ENCODE results near the gene CUBN. TPM values are rescaled to one million over a fixed set of nuclear protein-coding genes. Genes with fewer than 3 reads are reported as not detected.

CUBN gene
- total and polyA plus RNA-seq, 8 donors, result under 0.01 to 16.3 (median 1.2) TPM

DNA sequence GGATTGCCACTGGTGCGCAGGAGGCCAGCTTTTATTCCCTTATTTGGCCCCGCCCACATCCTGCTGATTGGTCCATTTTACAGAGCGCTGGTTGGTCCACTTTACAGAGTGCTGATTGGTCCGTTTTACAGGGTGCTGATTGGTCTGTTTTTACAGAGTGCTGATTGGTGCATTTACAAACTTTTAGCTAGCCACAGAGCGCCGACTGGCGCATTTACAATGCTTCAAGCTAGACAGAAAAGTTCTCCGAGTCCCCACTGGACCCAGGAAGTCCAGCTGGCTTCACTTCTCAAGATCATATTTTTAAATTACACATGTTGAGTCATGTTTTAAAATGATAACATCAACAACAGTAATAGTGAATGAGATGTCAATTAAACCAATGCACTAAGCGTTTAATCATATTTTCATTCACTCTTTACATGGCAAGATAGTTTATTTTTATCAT, 128.3 kb downstream of the CUBN start:
- Histone ChIP-seq H3K9me3 (no peaks in the 10 kb centered on the region), H3K4me3 (no peak overlapping the region), H3K36me3 (no peaks in the 10 kb centered on the region), H3K4me1 (peaks cover 0 to 18% (median 4%) of the 10 kb centered on the region in 4 donors), H3K27me3 (no peaks in the 10 kb centered on the region), H3K27ac (peak overlapping the region in 4 of 5 donors; percentile 57 to 72 (median 62))
- intact Hi-C loops (cut with DNase I; ENCODE audit: low total_unique reads), result no loop called here
- TF ChIP-seq POLR2A (IDR thresholded peaks at IDR 0.05) (no peak), EP300 (IDR thresholded peaks at IDR 0.05) (no peak), POLR2AphosphoS5 (IDR thresholded peaks at IDR 0.05) (no peak)
- TF ChIP-seq, protein P1, sequence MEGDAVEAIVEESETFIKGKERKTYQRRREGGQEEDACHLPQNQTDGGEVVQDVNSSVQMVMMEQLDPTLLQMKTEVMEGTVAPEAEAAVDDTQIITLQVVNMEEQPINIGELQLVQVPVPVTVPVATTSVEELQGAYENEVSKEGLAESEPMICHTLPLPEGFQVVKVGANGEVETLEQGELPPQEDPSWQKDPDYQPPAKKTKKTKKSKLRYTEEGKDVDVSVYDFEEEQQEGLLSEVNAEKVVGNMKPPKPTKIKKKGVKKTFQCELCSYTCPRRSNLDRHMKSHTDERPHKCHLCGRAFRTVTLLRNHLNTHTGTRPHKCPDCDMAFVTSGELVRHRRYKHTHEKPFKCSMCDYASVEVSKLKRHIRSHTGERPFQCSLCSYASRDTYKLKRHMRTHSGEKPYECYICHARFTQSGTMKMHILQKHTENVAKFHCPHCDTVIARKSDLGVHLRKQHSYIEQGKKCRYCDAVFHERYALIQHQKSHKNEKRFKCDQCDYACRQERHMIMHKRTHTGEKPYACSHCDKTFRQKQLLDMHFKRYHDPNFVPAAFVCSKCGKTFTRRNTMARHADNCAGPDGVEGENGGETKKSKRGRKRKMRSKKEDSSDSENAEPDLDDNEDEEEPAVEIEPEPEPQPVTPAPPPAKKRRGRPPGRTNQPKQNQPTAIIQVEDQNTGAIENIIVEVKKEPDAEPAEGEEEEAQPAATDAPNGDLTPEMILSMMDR (IDR thresholded peaks at IDR 0.05), result no peak
- no peak for DNase-seq
- WGBS, 5 donors, result 84 to 89% (median 86%) methylated on average over 9 of the region's 9 CpGs

DNA sequence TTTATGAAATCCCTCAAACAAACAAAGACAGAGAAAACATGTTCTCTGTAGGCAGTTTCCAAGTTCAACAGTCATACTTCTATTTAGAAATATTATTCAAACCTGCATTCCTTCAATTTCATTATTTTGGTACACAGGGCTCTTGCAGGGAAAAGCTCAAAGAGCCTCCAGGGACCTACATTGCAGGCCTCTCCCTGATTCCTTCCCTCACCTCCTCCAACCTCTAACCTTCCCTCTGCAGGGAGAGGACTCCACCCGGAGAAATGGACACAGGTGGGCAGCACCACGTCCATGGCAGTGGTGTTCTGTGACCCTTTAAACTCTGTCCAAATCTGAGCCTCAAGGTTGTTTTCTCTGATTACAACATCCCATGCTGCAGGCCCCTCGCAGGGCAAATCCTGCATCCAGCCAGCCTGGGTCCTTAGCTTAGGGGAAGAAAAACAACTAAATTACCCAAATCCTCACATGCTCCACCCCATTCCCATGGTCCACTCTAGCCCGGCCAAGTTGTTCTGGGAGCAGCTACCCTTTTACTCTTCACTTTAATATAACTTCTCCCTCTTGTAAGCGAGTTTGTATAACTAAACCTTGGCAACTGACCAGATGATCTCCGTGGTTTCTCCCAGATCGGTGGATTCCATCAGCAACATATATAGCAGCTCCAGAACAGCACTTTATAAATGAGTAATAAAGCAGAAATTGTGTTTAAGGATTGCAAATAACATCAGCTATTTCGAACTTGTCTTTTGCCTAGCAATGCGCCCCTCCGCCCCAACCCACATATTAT, 129.8 kb downstream of the CUBN start:
- Histone ChIP-seq H3K27me3 (no peaks in the 10 kb centered on the region), H3K4me1 (peaks cover 3 to 18% (median 4%) of the 10 kb centered on the region in 4 donors), H3K4me3 (no peak overlapping the region), H3K9me3 (no peaks in the 10 kb centered on the region), H3K27ac (peak overlapping the region in 4 of 5 donors; percentile 11 to 54 (median 30)), H3K36me3 (no peaks in the 10 kb centered on the region)
- TF ChIP-seq POLR2A (IDR thresholded peaks at IDR 0.05) (no peak), POLR2AphosphoS5 (IDR thresholded peaks at IDR 0.05) (no peak), EP300 (IDR thresholded peaks at IDR 0.05) (no peak)
- TF ChIP-seq, protein P1 (IDR thresholded peaks at IDR 0.05), result no peak
- 61 to 70% (median 68%) methylated on average over 10 of the region's 10 CpGs for WGBS, 5 donors
- DNase-seq, result peak in 1 of 2 donors; percentile 63
- intact Hi-C loops (cut with DNase I; ENCODE audit: low total_unique reads), result no loop called here

DNA sequence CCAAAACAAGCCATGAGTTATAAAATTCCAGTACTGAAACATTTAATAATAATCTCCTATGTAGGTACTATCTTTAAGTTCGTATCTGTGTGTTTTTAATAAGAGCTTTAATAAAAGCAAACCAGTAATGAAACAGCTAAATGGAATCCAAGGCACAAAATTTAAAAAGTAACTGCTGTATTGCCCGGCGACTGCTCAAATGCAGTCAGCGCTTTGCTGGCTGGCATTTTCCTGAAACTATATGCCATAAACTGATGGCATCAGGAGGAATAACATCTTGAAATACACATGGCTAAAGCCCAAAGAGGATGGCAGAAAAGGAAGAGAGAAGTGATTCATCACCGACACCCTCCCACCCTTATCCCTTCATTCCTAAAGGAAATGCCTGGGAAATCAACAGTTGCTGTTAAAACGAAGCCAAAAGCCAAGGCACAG, 133.1 kb downstream of the CUBN start:
- Histone ChIP-seq H3K36me3 (no peaks in the 10 kb centered on the region), H3K27ac (peak overlapping the region in 4 of 5 donors; percentile 27 to 54 (median 35)), H3K27me3 (no peaks in the 10 kb centered on the region), H3K4me3 (no peak overlapping the region), H3K9me3 (no peaks in the 10 kb centered on the region), H3K4me1 (peaks cover 2 to 5% (median 4%) of the 10 kb centered on the region in 4 donors)
- DNase-seq, result no peak
- 50 to 71% (median 59%) methylated on average over 6 of the region's 6 CpGs for WGBS, 5 donors
- intact Hi-C loops (cut with DNase I; ENCODE audit: low total_unique reads), result no loop called here
- TF ChIP-seq EP300 (IDR thresholded peaks at IDR 0.05) (no peak), POLR2A (IDR thresholded peaks at IDR 0.05) (no peak), POLR2AphosphoS5 (IDR thresholded peaks at IDR 0.05) (no peak)
- TF ChIP-seq, protein P1 (IDR thresholded peaks at IDR 0.05), result no peak

DNA sequence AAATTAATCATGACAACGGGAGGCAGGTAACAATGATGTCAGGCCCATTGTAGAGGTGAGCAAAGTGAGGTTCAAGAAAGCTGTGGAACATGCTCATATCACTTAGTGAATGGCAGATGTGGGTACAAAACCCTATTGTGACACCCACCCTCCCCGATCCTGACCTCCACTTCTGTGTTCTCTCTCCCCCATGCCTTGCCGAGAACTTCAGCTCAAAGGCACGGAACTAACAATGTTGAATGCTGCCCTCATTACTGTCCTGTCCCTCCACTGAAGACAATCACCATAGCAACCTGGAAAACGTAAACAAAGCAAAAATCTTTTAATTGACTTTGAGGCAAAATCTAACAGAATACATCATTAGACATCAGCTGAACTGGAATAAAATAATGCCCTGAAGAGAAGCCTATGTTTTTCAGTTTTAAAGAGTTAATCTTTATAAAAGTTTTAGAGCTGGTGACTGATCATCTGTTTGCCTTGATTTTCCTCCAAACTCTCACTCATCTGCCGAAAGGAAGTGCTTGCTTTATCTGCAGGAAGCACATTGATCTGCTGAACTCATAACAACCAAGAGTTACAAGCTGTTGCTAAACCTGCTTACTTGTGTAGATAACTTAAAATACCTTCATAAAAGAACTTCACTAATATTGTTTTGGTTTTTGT, 133.6 kb downstream of the CUBN start:
- intact Hi-C loops (cut with DNase I; ENCODE audit: low total_unique reads), result no loop called here
- Histone ChIP-seq H3K9me3 (no peaks in the 10 kb centered on the region), H3K27me3 (no peaks in the 10 kb centered on the region), H3K4me1 (peaks cover 0 to 5% (median 2%) of the 10 kb centered on the region in 4 donors), H3K27ac (peak overlapping the region in 3 of 5 donors; percentile 27 to 54 (median 32)), H3K4me3 (no peak overlapping the region), H3K36me3 (no peaks in the 10 kb centered on the region)
- peak in 1 of 2 donors; percentile 65 for DNase-seq
- TF ChIP-seq POLR2A (IDR thresholded peaks at IDR 0.05), result no peak
- TF ChIP-seq, protein P1 (IDR thresholded peaks at IDR 0.05), result no peak
- no peak for TF ChIP-seq POLR2AphosphoS5 (IDR thresholded peaks at IDR 0.05)
- TF ChIP-seq EP300 (IDR thresholded peaks at IDR 0.05), result no peak
- WGBS, 5 donors, result 34 to 46% (median 41%) methylated on average over 6 of the region's 6 CpGs
